K562 treated with DMSO at 1 percent for 12 hours (cell line): ENCODE results near the gene FMR1. TPM values are rescaled to one million over a fixed set of nuclear protein-coding genes. Genes with fewer than 3 reads are reported as not detected.

Experiments
- total RNA-seq: library from RNA; unstranded; fragments of 300-600 nt; gene quantifications from 2 replicates; pipeline ENCODE4 v1.2.3, GENCODE V29; 2022; ENCODE audit not compliant: insufficient read depth

The FMR1 gene
- total RNA-seq: 3.6 and 12.8 TPM in 2 replicates

DNA sequence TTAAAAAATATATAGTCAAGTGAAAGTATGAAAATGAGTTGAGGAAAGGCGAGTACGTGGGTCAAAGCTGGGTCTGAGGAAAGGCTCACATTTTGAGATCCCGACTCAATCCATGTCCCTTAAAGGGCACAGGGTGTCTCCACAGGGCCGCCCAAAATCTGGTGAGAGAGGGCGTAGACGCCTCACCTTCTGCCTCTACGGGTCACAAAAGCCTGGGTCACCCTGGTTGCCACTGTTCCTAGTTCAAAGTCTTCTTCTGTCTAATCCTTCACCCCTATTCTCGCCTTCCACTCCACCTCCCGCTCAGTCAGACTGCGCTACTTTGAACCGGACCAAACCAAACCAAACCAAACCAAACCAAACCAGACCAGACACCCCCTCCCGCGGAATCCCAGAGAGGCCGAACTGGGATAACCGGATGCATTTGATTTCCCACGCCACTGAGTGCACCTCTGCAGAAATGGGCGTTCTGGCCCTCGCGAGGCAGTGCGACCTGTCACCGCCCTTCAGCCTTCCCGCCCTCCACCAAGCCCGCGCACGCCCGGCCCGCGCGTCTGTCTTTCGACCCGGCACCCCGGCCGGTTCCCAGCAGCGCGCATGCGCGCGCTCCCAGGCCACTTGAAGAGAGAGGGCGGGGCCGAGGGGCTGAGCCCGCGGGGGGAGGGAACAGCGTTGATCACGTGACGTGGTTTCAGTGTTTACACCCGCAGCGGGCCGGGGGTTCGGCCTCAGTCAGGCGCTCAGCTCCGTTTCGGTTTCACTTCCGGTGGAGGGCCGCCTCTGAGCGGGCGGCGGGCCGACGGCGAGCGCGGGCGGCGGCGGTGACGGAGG is at the start of gene FMR1:
FMR1 (plus strand) TSS at position 728 of the 831 bp plus-strand sequence. CDS start 261 bp downstream, outside the sequence.

GRCh38 chrX:147981038-147981752 is 69.5 kb downstream of the FMR1 start, which contains the start of gene FMR1NB:
Gene FMR1NB (plus strand): TSS chrX:147981337. CDS start chrX:147981403, 66 bp downstream.

Other genes starting within 250 kb of the FMR1 start
- 8.4 and 9.4 TPM in 2 replicates for gene FMR1NB, start 69.4 kb downstream of the FMR1 start, total RNA-seq